ENCODE data around the gene ELFN1.

The ELFN1 gene

GRCh38 chr7:1669954-1670893 is at the start of gene ELFN1:
Gene ELFN1 (plus strand): TSS chr7:1670277. CDS start chr7:1744597, 74,320 bp downstream.
- TF ChIP-seq Cebpa-rat (IDR thresholded peaks at IDR 0.05): no peak
- Histone ChIP-seq H4K20me1 (peaks cover 76% of the 10 kb centered on the region), H3K4me1 (peaks cover 39% of the 10 kb centered on the region), H3K9me3 (no peaks in the 10 kb centered on the region), H3K9ac (no peak within 1 kb of the TSS; the same call in 1 of the 2 replicates), H3K4me3 (peak within 1 kb of the TSS; percentile 67), H3K4me2 (peak within 1 kb of the TSS; percentile 99), H3K27ac (no peak within 1 kb of the TSS), H3K27me3 (peaks cover 85% of the 10 kb centered on the region), H3K36me3 (no peaks in the 10 kb centered on the region)

GRCh38 chr7:1620835-1621234 is 49.2 kb upstream of the ELFN1 start:
- Histone ChIP-seq H3K4me1 (peaks cover 17% of the 10 kb centered on the region), H3K9ac (no peak overlapping the region), H3K27ac (no peak overlapping the region), H3K9me3 (peaks cover 6% of the 10 kb centered on the region; the same call in 1 of the 2 replicates), H3K27me3 (no peaks in the 10 kb centered on the region), H4K20me1 (no peaks in the 10 kb centered on the region), H3K4me2 (no peak overlapping the region), H3K36me3 (no peaks in the 10 kb centered on the region), H3K4me3 (no peak overlapping the region)
- no peak for TF ChIP-seq Cebpa-rat (IDR thresholded peaks at IDR 0.05)

GRCh38 chr7:1621718-1622117 is 48.4 kb upstream of the ELFN1 start:
- Histone ChIP-seq H3K27ac (no peak overlapping the region), H3K4me2 (no peak overlapping the region), H3K27me3 (no peaks in the 10 kb centered on the region), H3K4me1 (peaks cover 17% of the 10 kb centered on the region), H3K4me3 (no peak overlapping the region), H3K9me3 (peaks cover 6% of the 10 kb centered on the region; the same call in 1 of the 2 replicates), H3K9ac (no peak overlapping the region), H4K20me1 (no peaks in the 10 kb centered on the region), H3K36me3 (no peaks in the 10 kb centered on the region)
- no peak for TF ChIP-seq Cebpa-rat (IDR thresholded peaks at IDR 0.05)

- Histone ChIP-seq H3K27ac (no peak overlapping the region), H3K9me3 (peaks cover 6% of the 10 kb centered on the region; the same call in 1 of the 2 replicates)
- TF ChIP-seq Cebpa-rat (IDR thresholded peaks at IDR 0.05): no peak
Measured at GRCh38 chr7:1622441-1622840, 47.6 kb upstream of the ELFN1 start.

DNA sequence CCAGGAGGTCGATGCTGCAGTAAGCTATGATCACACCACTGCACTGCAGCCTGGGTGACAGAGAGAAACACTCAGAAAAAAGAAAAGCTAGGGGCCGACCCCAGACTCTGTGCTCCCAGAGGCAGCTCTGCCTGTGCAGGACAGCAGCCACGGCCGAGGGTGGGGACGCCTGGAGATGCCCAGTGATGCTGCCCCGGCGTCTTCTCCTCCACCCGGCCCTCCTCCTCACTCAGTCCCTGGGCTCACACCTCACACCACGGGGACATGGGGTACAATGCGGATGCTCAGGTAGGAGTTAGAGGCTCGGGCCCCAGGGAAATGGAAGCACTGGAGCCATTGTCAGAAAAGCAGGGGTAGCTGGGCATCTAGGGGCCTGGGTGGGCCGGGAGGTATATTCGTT is 46.3 kb upstream of the ELFN1 start:
- Histone ChIP-seq H3K36me3 (no peaks in the 10 kb centered on the region), H3K9ac (no peak overlapping the region), H3K4me2 (no peak overlapping the region), H3K4me3 (no peak overlapping the region), H3K27me3 (no peaks in the 10 kb centered on the region), H4K20me1 (no peaks in the 10 kb centered on the region), H3K4me1 (peaks cover 33% of the 10 kb centered on the region), H3K27ac (no peak overlapping the region), H3K9me3 (peaks cover 6% of the 10 kb centered on the region; the same call in 1 of the 2 replicates)
- no peak for TF ChIP-seq Cebpa-rat (IDR thresholded peaks at IDR 0.05)

More at GRCh38 chr7:1622441-1622840, 47.6 kb upstream of the ELFN1 start:
- no peaks in the 10 kb centered on the region for H4K20me1 ChIP-seq
- H3K4me3 ChIP-seq: no peak overlapping the region
- no peaks in the 10 kb centered on the region for H3K36me3 ChIP-seq
- no peak overlapping the region for H3K9ac ChIP-seq
- H3K27me3 ChIP-seq: no peaks in the 10 kb centered on the region
- no peak overlapping the region for H3K4me2 ChIP-seq
- H3K4me1 ChIP-seq: peaks cover 23% of the 10 kb centered on the region

- H3K36me3 ChIP-seq: no peaks in the 10 kb centered on the region
- H3K4me1 ChIP-seq: peaks cover 33% of the 10 kb centered on the region
- no peak for TF ChIP-seq Cebpa-rat (IDR thresholded peaks at IDR 0.05)
- H3K4me3 ChIP-seq: no peak overlapping the region
- no peak overlapping the region for H3K4me2 ChIP-seq
- no peak overlapping the region for H3K27ac ChIP-seq
- no peak overlapping the region for H3K9ac ChIP-seq
- no peaks in the 10 kb centered on the region for H4K20me1 ChIP-seq
- peaks cover 14% of the 10 kb centered on the region for H3K9me3 ChIP-seq
- no peaks in the 10 kb centered on the region for H3K27me3 ChIP-seq
Measured at GRCh38 chr7:1624999-1625927, 44.8 kb upstream of the ELFN1 start.

- Histone ChIP-seq H3K4me2 (peak overlapping the region; percentile 61; the same call in 1 of the 2 replicates), H3K27ac (no peak overlapping the region), H3K9ac (no peak overlapping the region), H3K36me3 (no peaks in the 10 kb centered on the region), H3K4me1 (peaks cover 33% of the 10 kb centered on the region), H3K4me3 (no peak overlapping the region), H3K9me3 (peaks cover 16% of the 10 kb centered on the region), H3K27me3 (no peaks in the 10 kb centered on the region), H4K20me1 (no peaks in the 10 kb centered on the region)
- TF ChIP-seq Cebpa-rat (IDR thresholded peaks at IDR 0.05): no peak
Measured at GRCh38 chr7:1626769-1627168, 43.3 kb upstream of the ELFN1 start.

- no peak for TF ChIP-seq Cebpa-rat (IDR thresholded peaks at IDR 0.05)
- Histone ChIP-seq H3K36me3 (no peaks in the 10 kb centered on the region), H3K4me3 (no peak overlapping the region), H3K9ac (no peak overlapping the region), H3K4me1 (peaks cover 34% of the 10 kb centered on the region), H3K9me3 (peaks cover 33% of the 10 kb centered on the region), H3K4me2 (no peak overlapping the region), H3K27ac (no peak overlapping the region), H3K27me3 (no peaks in the 10 kb centered on the region), H4K20me1 (no peaks in the 10 kb centered on the region)
Measured at GRCh38 chr7:1630700-1631336, 39.3 kb upstream of the ELFN1 start.

DNA sequence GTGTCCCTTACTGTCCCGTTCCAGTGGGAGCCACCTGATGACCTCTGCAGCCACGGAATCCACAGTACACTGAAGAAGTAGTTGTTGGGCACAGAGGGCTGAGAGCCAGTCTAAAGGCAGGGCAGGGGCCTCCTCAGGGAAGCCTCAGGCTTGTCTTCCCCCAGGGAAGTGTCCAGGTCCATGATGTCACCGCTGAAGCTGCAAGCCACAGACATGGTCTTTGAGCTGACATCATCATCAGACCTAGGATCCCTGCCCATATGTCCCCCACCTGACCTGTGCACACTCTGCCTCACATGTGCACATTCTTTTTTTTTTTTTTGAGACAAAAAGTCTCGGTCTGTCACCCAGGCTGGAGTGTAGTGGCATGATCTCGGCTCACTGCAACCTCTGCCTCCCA is 38.4 kb upstream of the ELFN1 start:
- no peak overlapping the region for H3K27ac ChIP-seq
- H3K4me1 ChIP-seq: peaks cover 34% of the 10 kb centered on the region
- H3K4me2 ChIP-seq: no peak overlapping the region
- H4K20me1 ChIP-seq: no peaks in the 10 kb centered on the region
- no peak overlapping the region for H3K9ac ChIP-seq
- no peak overlapping the region for H3K4me3 ChIP-seq
- H3K36me3 ChIP-seq: no peaks in the 10 kb centered on the region
- no peak for TF ChIP-seq Cebpa-rat (IDR thresholded peaks at IDR 0.05)
- no peaks in the 10 kb centered on the region for H3K27me3 ChIP-seq
- H3K9me3 ChIP-seq: peaks cover 41% of the 10 kb centered on the region

Measured in BLaER1 (cell line).